CD4-positive, alpha-beta T cell treated with Interleukin-4 for 4 hours (primary cell): ENCODE data around the gene PRDX5.

Experiments
- DNase-seq: peaks from one replicate; pipeline ENCODE4 v3.0.0-alpha.2; 2020

PRDX5 gene

GRCh38 chr11:64317961-64318765 is at the start of gene PRDX5:
Gene PRDX5 (plus strand): TSS chr11:64318121. CDS start chr11:64318216, 95 bp downstream.
- DNase-seq, result peak; percentile 97

GRCh38 chr11:64268893-64269539 is 48.9 kb upstream of the PRDX5 start:
- peak; percentile 21 for DNase-seq

DNA sequence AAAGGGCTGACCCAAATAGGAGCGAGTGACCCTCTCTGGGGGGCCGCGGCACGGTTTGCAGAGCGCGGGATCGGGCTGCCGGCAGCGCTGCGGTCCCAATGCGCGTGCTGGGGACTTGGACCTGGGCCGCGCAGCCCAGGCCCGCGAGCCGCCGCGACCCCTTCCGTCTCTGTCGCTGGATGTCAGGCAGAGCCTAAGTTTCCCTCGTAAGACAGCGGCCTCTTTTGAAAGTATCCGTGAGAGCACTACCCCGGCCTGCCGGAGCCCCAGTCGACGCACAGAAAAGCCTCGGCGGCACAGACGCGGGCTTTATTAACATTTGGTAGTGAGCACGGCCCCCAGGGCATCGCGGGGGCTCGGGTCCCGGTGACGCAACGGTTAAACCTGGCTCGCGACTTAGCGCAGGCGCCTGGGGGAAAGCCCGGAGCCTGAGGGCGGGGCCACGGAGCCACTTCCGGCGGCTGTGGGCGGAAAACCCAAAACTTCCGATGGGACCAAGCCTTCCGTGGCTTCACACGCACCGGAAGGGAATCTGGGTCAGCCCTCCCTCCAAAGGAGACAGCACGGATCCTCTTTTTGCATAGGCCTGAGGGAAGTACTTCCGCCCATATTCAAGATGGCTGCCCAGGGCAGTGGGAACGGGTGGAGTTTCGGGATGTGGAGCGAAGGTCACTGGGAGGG is 48.2 kb upstream of the PRDX5 start:
- peak; percentile 99 for DNase-seq

- DNase-seq, result no peak
Observed at GRCh38 chr11:64275031-64275800, 42.7 kb upstream of the PRDX5 start.

GRCh38 chr11:64275841-64276240 is 42.1 kb upstream of the PRDX5 start:
- DNase-seq, result no peak

GRCh38 chr11:64276653-64277431 is 41.1 kb upstream of the PRDX5 start:
- no peak for DNase-seq

- DNase-seq, result no peak
Observed at GRCh38 chr11:64278576-64279190, 39.2 kb upstream of the PRDX5 start.

DNA sequence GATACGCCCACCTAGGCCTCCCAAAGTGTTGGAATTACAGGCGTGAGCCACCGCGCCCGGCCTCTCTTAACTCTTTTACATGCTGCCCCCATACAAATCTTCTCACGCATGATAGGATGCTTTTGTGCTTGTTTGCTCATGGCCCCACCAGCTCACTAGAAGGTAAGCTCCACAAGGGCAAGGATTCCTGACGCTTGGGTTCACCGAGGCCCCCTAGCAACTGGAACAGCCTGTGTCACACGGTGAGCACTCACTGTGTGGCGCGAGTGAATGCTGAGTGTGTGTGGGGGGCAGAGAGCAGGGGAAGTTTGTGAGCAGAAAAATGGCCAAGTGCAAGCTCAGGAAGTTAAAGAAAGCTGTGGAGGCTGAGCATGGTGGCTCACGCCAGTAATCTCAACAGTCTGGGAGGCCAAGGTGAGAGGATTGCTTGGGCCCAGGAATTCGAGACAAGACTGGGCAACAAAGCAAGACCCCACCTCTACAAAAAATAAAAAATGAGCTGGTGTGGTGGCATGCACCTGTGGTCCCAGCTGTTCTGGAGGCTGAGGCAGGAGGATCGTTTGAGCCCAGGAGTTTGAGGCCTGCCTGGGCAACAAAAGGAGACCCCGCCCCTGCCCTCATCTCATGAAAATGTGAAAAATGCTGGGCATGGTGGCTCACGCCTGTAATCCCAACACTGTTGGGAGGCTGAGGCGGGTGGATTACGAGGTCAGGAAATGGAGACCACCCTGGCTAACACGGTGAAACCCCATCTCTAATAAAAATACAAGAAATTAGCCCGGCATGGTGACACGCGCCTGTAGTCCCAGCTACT is 35.8 kb upstream of the PRDX5 start:
- DNase-seq, result no peak

DNA sequence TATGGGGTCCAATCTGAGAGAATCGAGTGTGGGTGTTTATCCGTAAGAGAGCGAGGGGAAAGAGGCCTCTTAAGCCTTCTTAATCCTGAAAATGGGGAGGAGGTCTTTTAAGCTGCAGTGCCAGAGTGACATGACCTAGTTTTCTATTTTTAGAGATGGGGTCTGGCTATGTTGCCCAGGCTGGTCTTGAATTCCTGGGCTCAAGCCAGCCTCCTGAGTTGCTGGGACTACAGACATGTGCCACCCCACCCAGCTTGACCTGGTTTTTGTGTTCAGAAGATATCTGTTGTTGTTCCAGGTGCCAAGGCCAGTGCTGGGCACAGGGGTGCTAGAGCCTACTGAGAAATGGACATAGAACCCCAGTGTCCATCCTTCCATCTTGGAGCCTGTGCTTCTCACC is 34.8 kb upstream of the PRDX5 start:
- no peak for DNase-seq

- peak; percentile 92 for DNase-seq
Observed at GRCh38 chr11:64284048-64284961, 33.6 kb upstream of the PRDX5 start, which contains the start of gene BAD. Gene BAD (minus strand): TSS chr11:64284665. CDS start chr11:64284368, 297 bp downstream.

DNA sequence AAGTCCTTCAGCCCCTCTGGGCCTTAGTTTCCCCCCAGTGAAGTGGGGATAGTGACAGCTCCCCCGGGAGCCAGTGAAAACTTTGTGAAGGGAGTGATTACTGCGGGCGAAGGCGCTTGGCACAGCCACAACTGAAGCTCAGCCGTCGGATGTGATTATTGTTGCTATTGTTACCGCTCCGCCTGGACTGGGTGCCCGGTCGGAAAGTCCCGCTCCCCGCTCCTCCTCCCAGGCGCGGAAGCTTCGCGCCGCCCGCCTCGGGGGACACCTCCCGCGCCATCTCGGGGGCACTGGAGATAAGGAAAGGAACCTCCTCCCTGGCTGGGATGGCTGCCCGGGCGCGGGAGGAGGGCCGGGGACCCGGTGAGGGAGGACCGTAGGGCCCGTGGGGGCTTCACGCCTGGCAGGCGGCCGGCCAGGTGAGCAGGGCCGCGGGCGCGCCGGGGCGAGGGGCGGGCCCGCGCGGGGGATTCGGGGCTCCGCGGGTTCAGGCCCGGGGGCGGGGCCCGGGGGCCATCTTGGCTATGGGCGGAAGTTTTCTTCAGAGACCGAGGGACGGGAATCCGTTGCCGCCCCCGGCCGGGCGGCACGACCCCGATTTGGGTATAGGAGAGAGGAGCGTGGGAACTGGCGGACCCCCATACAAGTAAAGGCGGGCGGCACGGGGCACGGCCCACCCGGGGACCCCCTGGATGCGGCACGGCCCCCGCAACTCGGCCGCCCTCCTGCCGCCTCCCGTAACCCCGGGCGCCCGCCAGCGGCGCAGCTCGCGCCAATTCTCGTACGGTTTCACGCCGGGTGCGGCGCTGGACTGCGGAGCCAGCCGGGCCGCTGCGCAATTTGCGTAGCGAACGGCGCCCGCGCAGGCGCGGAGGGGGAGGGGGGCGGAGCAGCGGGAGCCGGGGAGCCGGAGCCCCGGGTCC is 32.7 kb upstream of the PRDX5 start, which contains the start of gene GPR137:
Gene GPR137 (plus strand): TSS at position 887 of the 923 bp plus-strand sequence. CDS start 677 bp downstream, outside the sequence.
- peak; percentile 89 for DNase-seq

- DNase-seq, result no peak
Observed at GRCh38 chr11:64285885-64286800, 31.8 kb upstream of the PRDX5 start.

GRCh38 chr11:64286801-64287159 is 31.1 kb upstream of the PRDX5 start:
- DNase-seq, result no peak

DNA sequence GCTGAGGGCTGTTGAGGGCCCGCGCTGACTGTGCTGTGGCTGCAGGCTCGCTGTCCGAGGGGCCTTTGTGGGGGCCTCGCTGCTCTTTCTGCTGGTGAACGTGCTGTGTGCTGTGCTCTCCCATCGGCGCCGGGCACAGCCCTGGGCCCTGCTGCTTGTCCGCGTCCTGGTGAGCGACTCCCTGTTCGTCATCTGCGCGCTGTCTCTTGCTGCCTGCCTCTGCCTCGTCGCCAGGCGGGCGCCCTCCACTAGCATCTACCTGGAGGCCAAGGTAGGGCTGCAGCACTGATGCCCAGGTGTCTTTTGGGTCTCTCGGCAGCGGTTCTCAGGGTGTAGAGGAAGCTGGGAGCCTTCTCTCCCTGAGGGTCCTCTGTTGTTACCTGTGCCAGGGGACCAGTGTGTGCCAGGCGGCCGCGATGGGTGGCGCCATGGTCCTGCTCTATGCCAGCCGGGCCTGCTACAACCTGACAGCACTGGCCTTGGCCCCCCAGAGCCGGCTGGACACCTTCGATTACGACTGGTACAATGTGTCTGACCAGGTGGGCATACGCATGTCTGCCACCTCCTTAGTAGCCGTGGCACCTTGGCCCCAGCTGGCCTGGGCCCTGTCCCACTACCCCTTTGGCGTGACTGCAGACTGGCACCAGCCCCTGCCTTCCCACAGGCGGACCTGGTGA is 30.1 kb upstream of the PRDX5 start:
- no peak for DNase-seq

- no peak for DNase-seq
Observed at GRCh38 chr11:64288353-64288750, 29.6 kb upstream of the PRDX5 start.

DNA sequence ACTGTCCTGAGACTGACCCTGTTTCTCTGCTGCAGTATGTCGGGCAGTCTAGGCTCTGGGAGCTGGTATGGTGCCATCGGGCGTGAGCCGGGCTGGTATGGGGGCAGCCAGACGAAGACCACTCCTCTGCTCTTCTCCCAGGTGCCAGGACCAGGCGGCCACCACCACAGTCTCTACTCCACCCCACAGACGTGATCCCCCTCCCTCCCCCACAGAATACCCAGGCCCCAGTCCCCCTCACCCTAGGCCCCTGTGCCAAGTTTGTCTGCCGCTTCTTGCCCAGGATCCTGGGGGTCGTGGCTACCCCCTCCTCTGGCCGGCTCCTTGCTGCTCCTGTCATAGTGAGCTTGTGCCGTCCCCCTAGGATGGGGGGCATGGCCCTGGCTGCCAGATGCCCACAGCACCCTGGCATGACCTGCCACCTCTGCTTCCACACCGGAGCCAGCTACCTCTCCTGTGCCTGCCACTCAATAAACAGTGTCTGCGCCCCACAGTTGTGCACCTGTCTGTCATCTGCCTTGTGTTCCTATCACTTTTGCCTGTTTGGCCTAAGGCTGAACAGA is 28.8 kb upstream of the PRDX5 start:
- DNase-seq, result no peak
